Loucy (cell line): Measurements from ENCODE around the gene SNRNP70.

Source experiments
- CTCF ChIP-seq: fragments of 200-600 bp; sonication (generic); conservative IDR thresholded peaks from 2 replicates; pipeline ENCODE4 v1.5.1; 2014; ENCODE audit warnings: mild to moderate bottlenecking, antibody characterized with exemption, low read length
- EZH2phosphoT487 ChIP-seq: fragments of 200-600 bp; IDR thresholded peaks from 2 replicates; pipeline ENCODE4 v1.6.1; 2018; ENCODE audit warnings: antibody characterized with exemption, mild to moderate bottlenecking, moderate library complexity, borderline replicate concordance

DNA sequence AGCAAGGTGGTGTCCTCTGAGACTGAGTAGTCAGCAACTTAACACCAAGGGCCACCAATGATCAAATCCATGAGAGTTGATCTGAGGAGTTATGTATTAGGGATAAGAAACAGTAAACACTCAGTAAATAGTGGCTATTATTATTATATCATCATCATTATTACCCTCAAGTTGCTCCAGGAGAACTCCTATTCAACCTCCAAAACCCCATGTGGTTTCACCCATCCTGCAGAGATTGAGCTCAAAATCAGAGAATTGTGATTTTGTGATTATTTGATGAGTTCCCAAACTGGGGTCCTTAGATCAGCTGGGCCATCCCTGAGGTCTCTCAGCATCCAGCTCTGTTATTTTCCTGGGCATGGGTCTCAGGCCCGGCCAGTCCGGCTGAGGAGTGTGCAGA, 24.3 kb upstream of the SNRNP70 start:
- TF ChIP-seq CTCF (no peak), EZH2phosphoT487 (no peak)
